Panc1 (cell line): ENCODE results near the gene ESAM. TPM values are rescaled to one million over a fixed set of nuclear protein-coding genes. Genes with fewer than 3 reads are reported as not detected.
A peak's percentile ranks its signal among the peaks of the same experiment; 100 is the strongest.

Experiments
- ATAC-seq: fragments of 200-7000 bp; cut with Tn5 transposase; 2 replicates; pipeline ENCODE4 v1.9.1; 2020; ENCODE audit warnings: mild to moderate bottlenecking, moderate library complexity
- BruUV-seq: library from RNA; stranded (reverse); fragments of 400-500 nt; replicated peaks from 2 replicates; lab custom pipeline; 2021; lab: Mats Ljungman, UMichigan
- CTCF ChIA-PET: fragments of 300-600 bp; sonication (Branson Sonifier 250); formaldehyde crosslinking; loops from one replicate; lab custom pipeline; 2022; ENCODE audit warnings: antibody characterized with exemption; lab: Charles Lee
- POLR2A ChIA-PET: fragments of 300-600 bp; sonication (Branson Sonifier 250); formaldehyde crosslinking; loops from one replicate; lab custom pipeline; 2022; ENCODE audit warnings: antibody characterized with exemption; lab: Charles Lee
- DNase-seq: peaks from one replicate; pipeline ENCODE4 v3.0.0-alpha.2; 2010; ENCODE audit warnings: low read depth, low spot score
- H3K27ac ChIP-seq: 2 replicates; pipeline ENCODE4 v1.5.1; 2011; ENCODE audit warnings: mild to moderate bottlenecking, low read length, inconsistent platforms
- H3K27me3 ChIP-seq: fragments of 200-500 bp; sonication (Bioruptor generic); 2 replicates; pipeline ENCODE4 v1.6.0; 2014; ENCODE audit warnings: low read length, inconsistent platforms; ENCODE audit not compliant: control insufficient read depth, insufficient read depth
- H3K36me3 ChIP-seq: fragments of 200-500 bp; sonication (Bioruptor generic); 2 replicates; pipeline ENCODE4 v1.5.1; 2014; ENCODE audit warnings: inconsistent platforms, mild to moderate bottlenecking, low read length, moderate library complexity; ENCODE audit not compliant: control insufficient read depth, insufficient read depth
- H3K4me1 ChIP-seq: 2 replicates; pipeline ENCODE4 v1.5.1; 2011; ENCODE audit warnings: inconsistent platforms, mild to moderate bottlenecking, low read length, moderate library complexity; ENCODE audit not compliant: control insufficient read depth, insufficient read depth
- H3K4me3 ChIP-seq, 2 experiments: 2 replicates each; pipeline ENCODE4 v1.5.1; 2011 to 2012; ENCODE audit warnings: low read depth in 2 of 2, low read length in 2 of 2, mild to moderate bottlenecking in 2 of 2, inconsistent platforms in 1 of 2, moderate library complexity in 1 of 2
- H3K9me3 ChIP-seq: fragments of 200-500 bp; sonication (Bioruptor generic); 2 replicates; pipeline ENCODE4 v1.5.1; 2014; ENCODE audit warnings: low read depth, mild to moderate bottlenecking, inconsistent platforms, low read length, moderate library complexity; ENCODE audit not compliant: control insufficient read depth, insufficient read depth
- POLR2AphosphoS5 ChIP-seq: IDR thresholded peaks from 2 replicates; pipeline ENCODE4 v1.6.1; 2012; ENCODE audit warnings: mild to moderate bottlenecking, low read depth, low read length, moderate library complexity
- SIN3A ChIP-seq: IDR thresholded peaks from 2 replicates; pipeline ENCODE4 v1.6.1; 2012; ENCODE audit warnings: low read depth, mild to moderate bottlenecking, low read length, moderate library complexity, borderline replicate concordance; ENCODE audit not compliant: insufficient read depth
- TCF7L2 ChIP-seq: IDR thresholded peaks from 2 replicates; pipeline ENCODE4 v1.6.1; 2011; ENCODE audit warnings: mild to moderate bottlenecking, low read depth, low read length, inconsistent platforms
- in situ Hi-C: cut with HindIII; loops from 2 replicates; pipeline ENCODE4 v1.10.0; 2016; ENCODE audit warnings: low sequenced_read_pairs, low pct_unique_long_range_greater_than_20kb
- intact Hi-C: fragments of 100-400 bp; cut with micrococcal nuclease; formaldehyde crosslinking; loops from one replicate; pipeline ENCODE4 v1.10.0; 2022; ENCODE audit not compliant: unreplicated experiment
- total RNA-seq: library from RNA; stranded (reverse); gene quantifications from one replicate; pipeline ENCODE4 v1.2.1, GENCODE V29; 2021; ENCODE audit not compliant: unreplicated experiment
- TF ChIP-seq, protein P1 (sequence below): fragments of 450-650 bp; IDR thresholded peaks from 2 replicates; pipeline ENCODE4 v1.5.1; 2017; ENCODE audit warnings: mild to moderate bottlenecking
- TF ChIP-seq, protein P2 (sequence below), 2 experiments: IDR thresholded peaks; 2 replicates each; pipeline ENCODE4 v1.6.1; 2011 to 2012; ENCODE audit warnings: low read depth in 2 of 2, control low read depth in 1 of 2, low read length in 1 of 2, mild to moderate bottlenecking in 1 of 2, moderate library complexity in 1 of 2; ENCODE audit not compliant: insufficient read depth in 1 of 2

ESAM gene
- total RNA-seq, 1 experiment from 2014 or later, result 1.6 TPM

DNA sequence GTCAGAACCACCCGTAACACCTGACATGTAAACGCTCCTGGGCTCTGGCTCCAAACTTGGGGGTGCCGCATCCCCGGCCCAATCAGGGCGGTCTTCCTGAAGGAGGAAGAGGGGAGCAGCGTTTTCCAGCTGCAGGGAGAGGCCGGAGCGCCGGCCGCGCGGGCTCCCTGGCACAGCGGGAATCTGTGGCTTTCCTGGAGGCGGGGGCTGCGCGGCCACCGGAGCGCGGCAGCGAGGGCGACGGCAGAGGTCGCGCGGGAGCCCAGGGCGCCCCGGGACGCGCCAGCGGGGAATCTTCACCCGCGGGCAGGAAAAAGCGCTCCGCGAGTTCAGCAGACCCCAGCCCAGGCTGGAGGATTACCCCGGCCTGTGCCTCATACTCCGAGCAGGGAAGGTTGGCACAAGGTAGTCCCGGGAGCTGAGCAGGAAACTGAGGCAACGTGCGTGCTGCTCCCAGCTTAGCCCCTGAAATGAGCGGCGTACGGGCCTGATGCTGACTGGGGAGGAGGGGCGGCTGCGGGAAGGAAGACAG is 600 bp upstream of the ESAM start:
- in situ Hi-C loops (no loop called here), intact Hi-C loops (loop anchor here (1.0 to 5.0 kb wide), 3 partner anchors 35 to 93 kb away; no protein-coding TSS in a partner anchor)
- no peaks in the 10 kb centered on the region for H3K27me3 ChIP-seq
- DNase-seq (no peak), ATAC-seq (peak; percentile 66)
- peak overlapping the region; percentile 37 for H3K27ac ChIP-seq
- peak overlapping the region; percentile 59 to 88 for H3K4me3 ChIP-seq
- peaks cover 7% of the 10 kb centered on the region; the same call in 1 of the 2 replicates for H3K4me1 ChIP-seq
- CTCF ChIA-PET, result interaction anchor here (0.6 to 1.3 kb wide), 6 partner anchors 11 to 1185 kb away, joined by 3 to 7 read pairs (median 3); partner anchors contain the start of gene NRGN
- TF ChIP-seq TCF7L2 (no peak), SIN3A (no peak), POLR2AphosphoS5 (no peak)
- TF ChIP-seq, protein P1, sequence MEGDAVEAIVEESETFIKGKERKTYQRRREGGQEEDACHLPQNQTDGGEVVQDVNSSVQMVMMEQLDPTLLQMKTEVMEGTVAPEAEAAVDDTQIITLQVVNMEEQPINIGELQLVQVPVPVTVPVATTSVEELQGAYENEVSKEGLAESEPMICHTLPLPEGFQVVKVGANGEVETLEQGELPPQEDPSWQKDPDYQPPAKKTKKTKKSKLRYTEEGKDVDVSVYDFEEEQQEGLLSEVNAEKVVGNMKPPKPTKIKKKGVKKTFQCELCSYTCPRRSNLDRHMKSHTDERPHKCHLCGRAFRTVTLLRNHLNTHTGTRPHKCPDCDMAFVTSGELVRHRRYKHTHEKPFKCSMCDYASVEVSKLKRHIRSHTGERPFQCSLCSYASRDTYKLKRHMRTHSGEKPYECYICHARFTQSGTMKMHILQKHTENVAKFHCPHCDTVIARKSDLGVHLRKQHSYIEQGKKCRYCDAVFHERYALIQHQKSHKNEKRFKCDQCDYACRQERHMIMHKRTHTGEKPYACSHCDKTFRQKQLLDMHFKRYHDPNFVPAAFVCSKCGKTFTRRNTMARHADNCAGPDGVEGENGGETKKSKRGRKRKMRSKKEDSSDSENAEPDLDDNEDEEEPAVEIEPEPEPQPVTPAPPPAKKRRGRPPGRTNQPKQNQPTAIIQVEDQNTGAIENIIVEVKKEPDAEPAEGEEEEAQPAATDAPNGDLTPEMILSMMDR, result no peak
- TF ChIP-seq, protein P2, sequence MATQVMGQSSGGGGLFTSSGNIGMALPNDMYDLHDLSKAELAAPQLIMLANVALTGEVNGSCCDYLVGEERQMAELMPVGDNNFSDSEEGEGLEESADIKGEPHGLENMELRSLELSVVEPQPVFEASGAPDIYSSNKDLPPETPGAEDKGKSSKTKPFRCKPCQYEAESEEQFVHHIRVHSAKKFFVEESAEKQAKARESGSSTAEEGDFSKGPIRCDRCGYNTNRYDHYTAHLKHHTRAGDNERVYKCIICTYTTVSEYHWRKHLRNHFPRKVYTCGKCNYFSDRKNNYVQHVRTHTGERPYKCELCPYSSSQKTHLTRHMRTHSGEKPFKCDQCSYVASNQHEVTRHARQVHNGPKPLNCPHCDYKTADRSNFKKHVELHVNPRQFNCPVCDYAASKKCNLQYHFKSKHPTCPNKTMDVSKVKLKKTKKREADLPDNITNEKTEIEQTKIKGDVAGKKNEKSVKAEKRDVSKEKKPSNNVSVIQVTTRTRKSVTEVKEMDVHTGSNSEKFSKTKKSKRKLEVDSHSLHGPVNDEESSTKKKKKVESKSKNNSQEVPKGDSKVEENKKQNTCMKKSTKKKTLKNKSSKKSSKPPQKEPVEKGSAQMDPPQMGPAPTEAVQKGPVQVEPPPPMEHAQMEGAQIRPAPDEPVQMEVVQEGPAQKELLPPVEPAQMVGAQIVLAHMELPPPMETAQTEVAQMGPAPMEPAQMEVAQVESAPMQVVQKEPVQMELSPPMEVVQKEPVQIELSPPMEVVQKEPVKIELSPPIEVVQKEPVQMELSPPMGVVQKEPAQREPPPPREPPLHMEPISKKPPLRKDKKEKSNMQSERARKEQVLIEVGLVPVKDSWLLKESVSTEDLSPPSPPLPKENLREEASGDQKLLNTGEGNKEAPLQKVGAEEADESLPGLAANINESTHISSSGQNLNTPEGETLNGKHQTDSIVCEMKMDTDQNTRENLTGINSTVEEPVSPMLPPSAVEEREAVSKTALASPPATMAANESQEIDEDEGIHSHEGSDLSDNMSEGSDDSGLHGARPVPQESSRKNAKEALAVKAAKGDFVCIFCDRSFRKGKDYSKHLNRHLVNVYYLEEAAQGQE (IDR thresholded peaks at IDR 0.05; ENCODE audit: insufficient read depth in 1 of 2, low read depth in 2 of 2, low read length in 1 of 2), result no peak
- no peaks in the 10 kb centered on the region for H3K9me3 ChIP-seq
- no TSS peak for BruUV-seq
- POLR2A ChIA-PET, result no interaction called here
- H3K36me3 ChIP-seq, result peaks cover 3% of the 10 kb centered on the region

GRCh38 chr11:124761301-124762104 is 587 bp downstream of the ESAM start:
- no peaks in the 10 kb centered on the region for H3K9me3 ChIP-seq
- in situ Hi-C loops (no loop called here), intact Hi-C loops (loop anchor here (2.0 to 5.0 kb wide), 2 partner anchors 36 to 75 kb away; no protein-coding TSS in a partner anchor)
- DNase-seq (no peak), ATAC-seq (no peak)
- peak overlapping the region; percentile 59 to 88 for H3K4me3 ChIP-seq
- ChIA-PET POLR2A (no interaction called here), CTCF (interaction anchor here (0.6 to 0.7 kb wide), 3 partner anchors 32 to 456 kb away, joined by 4 to 11 read pairs (median 6); no protein-coding TSS in a partner anchor)
- TF ChIP-seq POLR2AphosphoS5, result no peak
- TF ChIP-seq, protein P1, result no peak
- TF ChIP-seq SIN3A, result no peak
- TF ChIP-seq TCF7L2, result no peak
- TF ChIP-seq, protein P2 (IDR thresholded peaks at IDR 0.05; ENCODE audit: insufficient read depth in 1 of 2, low read depth in 2 of 2, low read length in 1 of 2), result no peak
- BruUV-seq, result no TSS peak
- peaks cover 7% of the 10 kb centered on the region; the same call in 1 of the 2 replicates for H3K4me1 ChIP-seq
- no peaks in the 10 kb centered on the region for H3K27me3 ChIP-seq
- H3K27ac ChIP-seq, result no peak overlapping the region
- H3K36me3 ChIP-seq, result no peaks in the 10 kb centered on the region; the same call in none of the 2 replicates
